IgD-negative memory B cell (primary cell): ENCODE measurements around the gene PIP4K2B. TPM values are rescaled to one million over a fixed set of nuclear protein-coding genes. Genes with fewer than 3 reads are reported as not detected.

ENCODE experiments used
- H3K27ac Mint-ChIP-seq, 3 donors: one replicate each; pipeline ENCODE4 v1.8.0; 2020 to 2022; ENCODE audit warnings: mild to moderate bottlenecking in 3 of 3, mixed read lengths in 3 of 3, moderate library complexity in 1 of 3
- H3K27me3 Mint-ChIP-seq: one replicate; pipeline ENCODE4 v1.8.0; 2021; ENCODE audit warnings: mixed read lengths
- H3K36me3 Mint-ChIP-seq: one replicate; pipeline ENCODE4 v1.8.0; 2020; ENCODE audit warnings: mild to moderate bottlenecking, mixed read lengths
- H3K4me1 Mint-ChIP-seq, 3 donors: one replicate each; pipeline ENCODE4 v1.8.0; 2020 to 2022; ENCODE audit warnings: mixed read lengths in 3 of 3, mild to moderate bottlenecking in 1 of 3
- H3K4me3 Mint-ChIP-seq, 4 donors: one replicate each; pipeline ENCODE4 v1.8.0; 2020 to 2022; ENCODE audit warnings: mild to moderate bottlenecking in 4 of 4, mixed read lengths in 4 of 4, moderate library complexity in 3 of 4
- H3K9me3 Mint-ChIP-seq, 3 donors: one replicate each; pipeline ENCODE4 v1.8.0; 2020 to 2021; ENCODE audit warnings: mixed read lengths in 3 of 3, mild to moderate bottlenecking in 1 of 3
- polyA plus RNA-seq: library from polyadenylated mRNA; unstranded; fragments of 300-500 nt; fragmentation: Illumina TruSeq; gene quantifications from one replicate; pipeline ENCODE4 v1.2.3, GENCODE V29; 2021

Gene PIP4K2B
- polyA plus RNA-seq, 1 donor from 2014 or later: 11.5 TPM

DNA sequence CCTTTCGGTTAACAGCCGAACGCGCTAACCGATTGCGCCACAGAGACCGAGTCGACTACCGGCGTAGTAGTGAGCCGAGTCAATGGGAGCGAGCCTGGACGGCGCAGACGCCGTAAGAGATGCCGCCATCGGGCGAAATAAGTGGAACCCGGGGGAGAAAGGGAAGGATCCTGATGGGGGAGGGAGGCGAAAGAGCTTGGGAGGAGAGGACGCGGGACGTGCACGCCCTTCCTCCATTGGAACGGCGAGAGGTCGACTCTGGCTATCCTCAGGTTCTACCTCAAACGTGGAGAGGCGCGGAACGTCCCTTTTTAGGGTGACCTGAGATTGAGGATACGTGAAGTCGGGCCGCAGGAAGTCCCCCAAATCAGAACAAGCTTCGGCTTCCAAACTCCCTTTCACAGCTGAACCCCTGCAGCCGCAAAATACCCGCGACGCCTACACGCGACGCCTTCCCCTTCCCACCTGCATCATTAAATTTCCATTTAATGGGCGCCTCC, 47.5 kb downstream of the PIP4K2B start:
- Mint-ChIP-seq H3K4me1 (peaks cover 22 to 35% (median 25%) of the 10 kb centered on the region in 3 donors), H3K9me3 (peaks cover 0 to 3% (median 0%) of the 10 kb centered on the region in 3 donors), H3K27ac (peak overlapping the region; percentile 91 to 100 (median 95)), H3K36me3 (peaks cover 1% of the 10 kb centered on the region), H3K27me3 (peaks cover 31% of the 10 kb centered on the region), H3K4me3 (peak overlapping the region; percentile 81 to 100 (median 98))

DNA sequence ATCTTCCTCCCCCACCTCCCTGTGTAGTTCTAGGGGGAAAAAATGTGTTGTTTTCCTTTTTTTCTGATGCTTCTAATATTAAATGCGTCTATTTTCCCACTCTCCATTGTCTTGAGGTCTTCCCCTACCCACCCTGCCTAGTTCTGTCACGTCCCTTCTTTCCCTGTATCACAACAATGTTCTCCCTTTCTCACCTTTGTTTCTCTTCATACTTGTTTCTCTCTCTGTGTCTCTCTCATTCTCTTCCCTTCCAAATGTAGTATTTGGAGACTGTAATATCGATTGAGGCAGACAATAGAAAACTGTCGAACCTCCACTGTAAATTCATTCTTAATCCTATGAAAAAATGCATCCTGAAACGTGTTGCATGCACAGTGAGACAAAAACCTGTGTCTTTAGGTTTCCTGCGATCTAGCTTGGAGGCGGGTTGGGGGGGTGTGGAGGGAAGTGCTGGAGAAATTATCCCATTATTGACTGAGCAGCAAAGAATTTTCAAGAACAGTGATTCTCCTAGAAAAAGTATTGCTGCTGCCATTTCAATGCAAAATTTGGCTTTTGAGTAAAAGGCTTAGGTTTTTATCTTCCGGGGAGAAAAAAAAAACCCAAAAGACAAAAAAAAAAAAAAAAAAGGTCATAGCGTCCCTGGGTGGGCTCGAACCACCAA, 48.1 kb downstream of the PIP4K2B start:
- Mint-ChIP-seq H3K4me1 (peaks cover 28 to 38% (median 31%) of the 10 kb centered on the region in 3 donors), H3K27ac (peak overlapping the region; percentile 91 to 100 (median 95)), H3K9me3 (peaks cover 0 to 3% (median 0%) of the 10 kb centered on the region in 3 donors)

DNA sequence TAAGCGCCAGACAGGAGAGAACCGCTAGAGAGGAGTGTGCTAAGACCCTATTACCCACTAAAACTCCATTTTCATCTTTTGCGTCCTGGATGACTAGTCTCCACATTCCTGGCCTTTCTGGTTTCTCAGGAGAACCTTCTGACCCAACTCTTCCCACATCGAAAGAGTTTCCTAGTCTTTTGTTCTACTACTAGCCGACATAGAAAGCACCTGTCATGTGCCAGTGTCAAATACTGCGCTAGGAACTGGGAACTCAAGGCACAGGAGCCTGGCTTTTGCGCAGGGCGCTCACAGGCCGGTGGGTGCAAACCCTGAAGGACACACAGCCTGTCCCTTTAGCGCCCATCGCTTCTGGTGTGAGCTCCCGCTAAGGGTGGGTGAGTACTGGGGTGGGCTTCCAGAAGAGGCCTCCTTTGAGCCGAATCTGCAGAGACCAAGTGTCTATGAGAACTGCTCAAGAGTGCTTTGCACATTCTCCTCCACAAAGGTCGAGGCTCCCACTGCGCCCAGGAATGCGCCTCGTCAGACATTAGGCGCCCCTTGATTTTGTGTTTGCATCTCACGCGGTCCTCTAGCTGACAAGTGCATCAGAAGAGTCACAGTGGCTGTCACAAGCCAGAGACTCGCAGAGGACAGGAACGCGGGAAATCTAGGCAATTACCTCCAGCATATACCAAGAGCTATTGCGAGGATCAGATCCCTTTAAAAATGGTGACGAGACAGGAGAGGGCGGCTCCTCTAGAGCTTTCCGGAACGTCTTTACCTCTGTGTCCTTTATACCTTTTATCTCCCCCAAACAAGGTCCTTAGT, 48.8 kb downstream of the PIP4K2B start:
- Mint-ChIP-seq H3K4me3 (peak overlapping the region; percentile 81 to 100 (median 98)), H3K9me3 (peaks cover 0 to 3% (median 0%) of the 10 kb centered on the region in 3 donors), H3K27me3 (peaks cover 43% of the 10 kb centered on the region), H3K4me1 (peaks cover 33 to 37% (median 33%) of the 10 kb centered on the region in 3 donors), H3K27ac (peak overlapping the region; percentile 91 to 100 (median 95)), H3K36me3 (peaks cover 1% of the 10 kb centered on the region)

More for the DNA sequence above, 48.1 kb downstream of the PIP4K2B start:
- H3K4me3 Mint-ChIP-seq: peak overlapping the region; percentile 81 to 100 (median 98)
- H3K27me3 Mint-ChIP-seq: peaks cover 37% of the 10 kb centered on the region
- H3K36me3 Mint-ChIP-seq: peaks cover 1% of the 10 kb centered on the region

DNA sequence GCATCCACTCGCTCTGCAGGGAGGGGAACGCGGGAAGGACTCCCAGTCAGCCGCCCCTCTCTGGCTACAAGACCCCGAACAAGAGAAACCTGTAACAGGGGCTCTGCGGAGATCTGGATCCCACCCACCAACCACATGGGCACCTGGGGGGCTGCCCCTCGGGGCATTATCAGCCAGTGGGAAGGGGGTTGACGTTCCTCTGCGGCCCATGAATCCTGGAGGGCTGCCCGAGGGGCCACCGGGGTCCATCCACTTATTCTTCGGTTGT, 49.4 kb downstream of the PIP4K2B start:
- Mint-ChIP-seq H3K27ac (peak overlapping the region in 1 of 3 donors; percentile 95), H3K9me3 (peaks cover 0 to 3% (median 0%) of the 10 kb centered on the region in 3 donors), H3K4me1 (peaks cover 33 to 36% (median 33%) of the 10 kb centered on the region in 3 donors), H3K27me3 (peaks cover 43% of the 10 kb centered on the region), H3K4me3 (peak overlapping the region; percentile 81 to 100 (median 98)), H3K36me3 (peaks cover 1% of the 10 kb centered on the region)

GRCh38 chr17:38749223-38750043, 49.9 kb downstream of the PIP4K2B start:
- peaks cover 32 to 34% (median 33%) of the 10 kb centered on the region in 3 donors for H3K4me1 Mint-ChIP-seq
- peaks cover 0 to 3% (median 0%) of the 10 kb centered on the region in 3 donors for H3K9me3 Mint-ChIP-seq
- peak overlapping the region in 1 of 3 donors; percentile 5 for H3K27ac Mint-ChIP-seq
- peaks cover 46% of the 10 kb centered on the region for H3K27me3 Mint-ChIP-seq
- H3K4me3 Mint-ChIP-seq: peak overlapping the region; percentile 19 to 100 (median 65)
- H3K36me3 Mint-ChIP-seq: peaks cover 1% of the 10 kb centered on the region

DNA sequence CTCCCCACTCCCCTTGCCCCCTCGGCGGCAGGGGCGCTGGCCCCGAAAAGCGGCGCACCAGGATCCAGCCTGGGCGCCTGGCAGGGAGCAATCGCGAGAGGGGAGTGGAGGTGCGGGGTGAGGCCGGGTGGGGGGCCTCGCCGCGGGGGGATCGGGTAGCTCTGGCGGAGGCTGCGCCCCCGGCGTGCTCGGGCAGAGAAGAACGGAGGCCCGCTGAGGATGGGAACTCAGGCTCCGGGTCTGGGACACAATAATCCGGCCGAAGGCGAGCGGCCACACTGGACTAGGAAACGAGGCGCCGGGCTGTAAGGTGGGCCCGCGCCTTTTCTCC, 50.5 kb downstream of the PIP4K2B start:
- H3K36me3 Mint-ChIP-seq: peaks cover 1% of the 10 kb centered on the region
- H3K4me3 Mint-ChIP-seq: peak overlapping the region in 3 of 4 donors; percentile 19 to 73 (median 22)
- H3K9me3 Mint-ChIP-seq: peaks cover 0 to 3% (median 0%) of the 10 kb centered on the region in 3 donors
- H3K4me1 Mint-ChIP-seq: peaks cover 30 to 33% (median 33%) of the 10 kb centered on the region in 3 donors
- H3K27ac Mint-ChIP-seq: peak overlapping the region in 1 of 3 donors; percentile 59
- H3K27me3 Mint-ChIP-seq: peaks cover 47% of the 10 kb centered on the region

DNA sequence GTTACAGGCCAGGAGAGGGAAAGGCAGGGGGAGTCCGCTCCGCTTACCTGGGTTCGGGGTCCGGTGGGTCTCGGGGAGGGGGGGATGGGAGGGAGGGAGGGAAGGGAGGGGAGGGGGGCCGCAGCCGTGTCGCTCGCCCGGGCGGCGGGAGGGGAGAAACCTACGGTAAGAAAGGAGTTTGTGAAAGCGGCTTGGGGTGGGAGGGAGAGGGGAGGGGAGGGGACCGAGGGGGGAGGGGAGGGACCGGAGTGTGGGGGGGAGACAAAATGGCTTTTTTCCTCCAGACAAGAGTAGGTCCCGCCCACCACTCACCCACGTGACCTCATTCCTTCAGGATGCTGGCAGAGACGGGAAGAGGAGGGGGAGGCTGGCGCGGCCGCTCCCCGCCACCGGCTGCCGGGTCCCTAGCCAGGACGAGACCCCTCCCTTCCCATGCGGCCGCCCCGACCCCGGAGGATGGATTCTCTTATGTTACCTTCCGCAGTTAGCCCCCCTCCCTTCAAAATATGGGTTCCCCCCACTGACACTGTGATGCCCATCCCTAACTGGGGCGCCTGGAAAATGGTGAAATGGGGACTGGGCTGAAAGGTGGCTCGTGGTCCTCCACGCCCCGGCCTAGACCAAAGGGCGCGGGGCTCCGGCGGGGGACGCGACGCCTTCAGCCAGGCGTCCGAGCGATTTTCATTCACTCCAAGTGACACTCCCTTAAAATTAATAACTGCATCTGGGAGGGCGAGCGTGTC, 51.0 kb downstream of the PIP4K2B start, which contains the start of gene PCGF2:
PCGF2 (minus strand) TSS at position 188 of the 743 bp plus-strand sequence. CDS start 7,934 bp downstream, outside the sequence.
- Mint-ChIP-seq H3K4me3 (peak within 1 kb of the TSS; percentile 22 to 97 (median 85)), H3K4me1 (peaks cover 26 to 33% (median 30%) of the 10 kb centered on the region in 3 donors), H3K9me3 (peaks cover 0 to 3% (median 0%) of the 10 kb centered on the region in 3 donors), H3K27ac (peak within 1 kb of the TSS in 2 of 3 donors; percentile 5 to 59), H3K36me3 (peaks cover 1% of the 10 kb centered on the region), H3K27me3 (peaks cover 47% of the 10 kb centered on the region)

DNA sequence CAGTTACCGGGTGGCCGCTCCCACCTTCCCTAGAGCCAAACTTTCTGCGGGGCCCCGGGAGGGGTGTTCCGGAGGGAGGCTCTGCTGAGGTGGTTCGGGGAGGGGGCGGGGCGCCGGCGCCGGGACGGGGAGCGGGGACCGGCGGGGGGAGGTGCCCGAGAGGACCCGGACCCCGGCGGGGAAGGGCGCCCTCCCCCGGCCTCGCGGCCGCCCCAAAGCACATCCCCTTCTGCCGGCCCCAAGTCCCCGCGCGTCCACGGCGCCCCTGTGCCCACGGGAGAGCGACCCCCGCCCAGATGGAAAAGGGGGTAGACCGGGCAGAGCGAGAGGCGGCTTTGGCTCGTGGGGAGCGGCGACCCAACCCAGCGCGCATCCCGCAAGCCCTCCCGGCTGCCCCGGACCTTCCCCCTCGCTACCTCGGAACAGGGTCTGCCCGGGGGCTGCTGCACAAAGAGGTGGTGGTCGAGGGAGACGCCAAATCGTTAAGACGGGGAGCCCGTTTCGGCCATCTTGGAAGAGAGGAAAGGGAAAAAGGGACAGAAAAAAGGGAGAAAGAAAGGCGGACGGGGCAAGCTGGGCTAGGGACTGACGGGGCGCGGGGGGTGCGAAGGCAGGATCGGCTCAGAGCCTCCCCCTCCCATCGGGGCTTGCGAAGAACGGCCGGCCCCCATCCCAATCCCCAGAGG, 51.8 kb downstream of the PIP4K2B start:
- H3K36me3 Mint-ChIP-seq: peaks cover under 1% of the 10 kb centered on the region
- peaks cover 25 to 31% (median 27%) of the 10 kb centered on the region in 3 donors for H3K4me1 Mint-ChIP-seq
- peak overlapping the region in 3 of 4 donors; percentile 82 to 97 (median 88) for H3K4me3 Mint-ChIP-seq
- H3K27me3 Mint-ChIP-seq: peaks cover 47% of the 10 kb centered on the region
- H3K27ac Mint-ChIP-seq: no peak overlapping the region
- peaks cover 0 to 3% (median 0%) of the 10 kb centered on the region in 3 donors for H3K9me3 Mint-ChIP-seq

GRCh38 chr17:38746849-38747462, 52.4 kb downstream of the PIP4K2B start:
- H3K9me3 Mint-ChIP-seq: peaks cover 0 to 3% (median 0%) of the 10 kb centered on the region in 3 donors
- H3K27me3 Mint-ChIP-seq: peaks cover 45% of the 10 kb centered on the region
- peak overlapping the region in 2 of 3 donors; percentile 69 to 70 for H3K27ac Mint-ChIP-seq
- H3K4me1 Mint-ChIP-seq: peaks cover 21 to 25% (median 24%) of the 10 kb centered on the region in 3 donors
- no peaks in the 10 kb centered on the region for H3K36me3 Mint-ChIP-seq
- H3K4me3 Mint-ChIP-seq: peak overlapping the region; percentile 74 to 97 (median 85)

GRCh38 chr17:38746004-38746848, 53.1 kb downstream of the PIP4K2B start:
- H3K4me1 Mint-ChIP-seq: peaks cover 18 to 22% (median 18%) of the 10 kb centered on the region in 3 donors
- peak overlapping the region; percentile 14 to 70 (median 69) for H3K27ac Mint-ChIP-seq
- H3K27me3 Mint-ChIP-seq: peaks cover 40% of the 10 kb centered on the region
- no peaks in the 10 kb centered on the region for H3K36me3 Mint-ChIP-seq
- peak overlapping the region; percentile 74 to 97 (median 85) for H3K4me3 Mint-ChIP-seq
- no peaks in the 10 kb centered on the region for H3K9me3 Mint-ChIP-seq

GRCh38 chr17:38745545-38745944, 53.8 kb downstream of the PIP4K2B start:
- Mint-ChIP-seq H3K27ac (peak overlapping the region in 1 of 3 donors; percentile 70), H3K9me3 (no peaks in the 10 kb centered on the region), H3K27me3 (peaks cover 36% of the 10 kb centered on the region), H3K36me3 (no peaks in the 10 kb centered on the region), H3K4me3 (peak overlapping the region in 1 of 4 donors; percentile 74), H3K4me1 (peaks cover 11 to 15% (median 11%) of the 10 kb centered on the region in 3 donors)

- H3K36me3 Mint-ChIP-seq: no peaks in the 10 kb centered on the region
- H3K27ac Mint-ChIP-seq: no peak overlapping the region
- peak overlapping the region in 1 of 4 donors; percentile 29 for H3K4me3 Mint-ChIP-seq
- H3K9me3 Mint-ChIP-seq: no peaks in the 10 kb centered on the region
- H3K27me3 Mint-ChIP-seq: peaks cover 25% of the 10 kb centered on the region
- H3K4me1 Mint-ChIP-seq: peaks cover 9 to 11% (median 9%) of the 10 kb centered on the region in 3 donors
Observed at GRCh38 chr17:38743556-38744171, 55.7 kb downstream of the PIP4K2B start.
